ENCODE results near the gene CHD6.

DNA sequence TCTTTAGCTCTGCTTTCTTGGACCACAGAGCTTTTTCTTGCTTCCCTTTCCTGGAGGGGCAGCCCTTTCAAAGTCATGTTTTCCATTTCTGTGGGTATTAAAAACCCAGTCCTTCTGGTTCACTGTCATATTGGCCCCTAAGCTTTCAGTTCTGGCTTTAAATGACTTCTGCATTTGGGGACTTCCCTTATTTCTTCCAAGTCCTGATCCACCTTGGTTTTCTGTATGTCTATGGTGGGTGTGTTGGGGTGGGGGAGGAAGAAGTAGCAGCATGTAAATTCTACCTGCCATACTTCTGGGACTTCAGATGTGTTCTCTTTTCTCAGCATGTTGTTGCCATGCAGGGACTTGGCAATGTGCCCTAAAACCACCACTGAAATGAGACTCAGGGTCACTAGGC is 174.5 kb downstream of the CHD6 start:
- TF ChIP-seq ZNF274 (IDR thresholded peaks at IDR 0.05; ENCODE audit: low read depth, low read length) (no peak), YY1 (IDR thresholded peaks at IDR 0.05; ENCODE audit: insufficient read depth, insufficient read length) (no peak), SUZ12 (IDR thresholded peaks at IDR 0.05; ENCODE audit: extremely low read depth, insufficient read depth, insufficient read length) (no peak)

Measured in NT2/D1 (cell line).